Mesodermal cell (in vitro differentiated cells): ENCODE data around the gene INPP4B.

Experiments used
- H3K27ac ChIP-seq: 2 replicates; pipeline ENCODE4 v1.7.0; 2013; ENCODE audit warnings: mild to moderate bottlenecking, low read depth, low read length, moderate library complexity; ENCODE audit not compliant: severe bottlenecking
- H3K36me3 ChIP-seq: 2 replicates; pipeline ENCODE4 v1.7.1; 2013; ENCODE audit warnings: mild to moderate bottlenecking, low read length, moderate library complexity; ENCODE audit not compliant: control insufficient read depth, insufficient read depth
- H3K4me1 ChIP-seq: one replicate; pipeline ENCODE4 v1.7.1; 2013; ENCODE audit warnings: mild to moderate bottlenecking, low read length; ENCODE audit not compliant: insufficient read depth, control insufficient read depth, poor library complexity, severe bottlenecking
- H3K4me3 ChIP-seq: 2 replicates; pipeline ENCODE4 v1.7.0; 2013; ENCODE audit warnings: low read length, control low read depth, mild to moderate bottlenecking; ENCODE audit not compliant: insufficient read depth, poor library complexity, severe bottlenecking; ENCODE audit errors: extremely low read depth
- H3K9me3 ChIP-seq: 2 replicates; pipeline ENCODE4 v1.7.1; 2013; ENCODE audit warnings: mild to moderate bottlenecking, low read length, moderate library complexity; ENCODE audit not compliant: control insufficient read depth
- WGBS, 2 experiments: methylation state at CpG; one replicate each; pipeline ENCODE4 v1.1.5; 2013; ENCODE audit warnings: missing lambda C conversion rate in 2 of 2; ENCODE audit not compliant: insufficient coverage in 2 of 2; 5-methylcytosine and 5-hydroxymethylcytosine counted together

INPP4B gene

DNA sequence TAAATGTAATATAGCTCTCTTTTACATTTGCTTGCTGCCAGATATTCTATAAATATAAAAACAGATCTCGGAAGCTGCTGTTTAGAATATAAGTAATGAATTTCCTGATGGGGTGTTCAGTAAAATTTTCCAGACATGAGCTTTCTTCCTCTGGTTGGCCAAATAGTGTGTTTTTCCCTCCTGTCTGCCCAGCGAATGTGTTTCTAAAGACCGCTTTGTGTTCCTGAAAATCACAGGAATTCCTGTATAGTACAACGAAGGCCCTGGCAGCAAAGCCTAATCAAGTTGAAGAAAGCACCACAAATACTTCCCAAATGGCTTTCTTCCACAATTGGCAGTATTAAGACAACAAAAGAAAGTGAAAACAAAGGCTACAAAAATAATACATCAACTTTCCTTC lies 494.1 kb downstream of the INPP4B start:
- H3K27ac ChIP-seq: peak overlapping the region; percentile 13
- 71 to 75% methylated on average over 1 to 3 of the region's 4 CpGs for WGBS, 2 experiments

GRCh38 chr4:142350871-142351270 lies 495.2 kb downstream of the INPP4B start:
- Histone ChIP-seq H3K27ac (no peak overlapping the region), H3K4me1 (peaks cover 3% of the 10 kb centered on the region), H3K9me3 (no peaks in the 10 kb centered on the region), H3K36me3 (no peaks in the 10 kb centered on the region), H3K4me3 (no peak overlapping the region)

More for the DNA sequence above, 494.1 kb downstream of the INPP4B start:
- Histone ChIP-seq H3K9me3 (no peaks in the 10 kb centered on the region), H3K4me3 (no peak overlapping the region), H3K4me1 (peaks cover 3% of the 10 kb centered on the region), H3K36me3 (no peaks in the 10 kb centered on the region)

GRCh38 chr4:142348613-142349021 lies 497.5 kb downstream of the INPP4B start:
- H3K36me3 ChIP-seq: no peaks in the 10 kb centered on the region
- 88 to 91% methylated on average over 1 of the region's 1 CpG for WGBS, 2 experiments
- no peak overlapping the region for H3K4me3 ChIP-seq
- H3K4me1 ChIP-seq: peaks cover 3% of the 10 kb centered on the region
- no peaks in the 10 kb centered on the region for H3K9me3 ChIP-seq
- H3K27ac ChIP-seq: peak overlapping the region; percentile 20

DNA sequence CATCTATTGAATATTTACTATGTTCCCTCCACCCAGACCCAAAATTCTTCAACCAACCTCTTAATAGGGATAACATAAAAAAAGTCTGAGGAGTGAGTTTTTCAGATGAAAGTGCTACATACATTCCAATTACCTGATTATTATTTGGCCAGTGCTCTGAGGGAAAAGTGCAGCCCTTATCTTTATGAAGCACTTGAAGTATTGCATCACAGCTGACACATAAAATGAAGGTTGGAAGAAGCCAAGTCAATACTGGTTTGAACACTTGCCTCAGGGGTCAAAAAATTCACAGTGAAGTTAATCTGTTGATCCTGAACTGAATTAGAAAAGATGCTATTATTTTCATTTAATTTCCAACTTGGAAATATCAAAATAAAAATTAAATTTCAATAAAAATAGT lies 498.9 kb downstream of the INPP4B start:
- Histone ChIP-seq H3K4me1 (no peaks in the 10 kb centered on the region), H3K36me3 (no peaks in the 10 kb centered on the region), H3K4me3 (no peak overlapping the region), H3K9me3 (no peaks in the 10 kb centered on the region), H3K27ac (no peak overlapping the region)

- Histone ChIP-seq H3K9me3 (peaks cover 4% of the 10 kb centered on the region), H3K27ac (no peak overlapping the region), H3K4me1 (no peaks in the 10 kb centered on the region), H3K4me3 (no peak overlapping the region), H3K36me3 (no peaks in the 10 kb centered on the region)
- WGBS, 2 experiments: 100% methylated on average over 1 of the region's 2 CpGs; no CpG with 5 or more reads in 1 of the 2 experiments
Observed at GRCh38 chr4:142345924-142346323, 500.2 kb downstream of the INPP4B start.

- no peaks in the 10 kb centered on the region for H3K4me1 ChIP-seq
- H3K27ac ChIP-seq: no peak overlapping the region
- peaks cover 4% of the 10 kb centered on the region for H3K9me3 ChIP-seq
- 88% methylated on average over 3 of the region's 4 CpGs; no CpG with 5 or more reads in 1 of the 2 experiments for WGBS, 2 experiments
- H3K36me3 ChIP-seq: no peaks in the 10 kb centered on the region
- H3K4me3 ChIP-seq: no peak overlapping the region
Observed at GRCh38 chr4:142341268-142341667, 504.8 kb downstream of the INPP4B start.

GRCh38 chr4:142339053-142339452 lies 507.0 kb downstream of the INPP4B start:
- no peaks in the 10 kb centered on the region for H3K4me1 ChIP-seq
- peaks cover 4% of the 10 kb centered on the region for H3K9me3 ChIP-seq
- H3K4me3 ChIP-seq: no peak overlapping the region
- no peaks in the 10 kb centered on the region for H3K36me3 ChIP-seq
- no peak overlapping the region for H3K27ac ChIP-seq
- 80 to 100% methylated on average over 1 of the region's 1 CpG for WGBS, 2 experiments

DNA sequence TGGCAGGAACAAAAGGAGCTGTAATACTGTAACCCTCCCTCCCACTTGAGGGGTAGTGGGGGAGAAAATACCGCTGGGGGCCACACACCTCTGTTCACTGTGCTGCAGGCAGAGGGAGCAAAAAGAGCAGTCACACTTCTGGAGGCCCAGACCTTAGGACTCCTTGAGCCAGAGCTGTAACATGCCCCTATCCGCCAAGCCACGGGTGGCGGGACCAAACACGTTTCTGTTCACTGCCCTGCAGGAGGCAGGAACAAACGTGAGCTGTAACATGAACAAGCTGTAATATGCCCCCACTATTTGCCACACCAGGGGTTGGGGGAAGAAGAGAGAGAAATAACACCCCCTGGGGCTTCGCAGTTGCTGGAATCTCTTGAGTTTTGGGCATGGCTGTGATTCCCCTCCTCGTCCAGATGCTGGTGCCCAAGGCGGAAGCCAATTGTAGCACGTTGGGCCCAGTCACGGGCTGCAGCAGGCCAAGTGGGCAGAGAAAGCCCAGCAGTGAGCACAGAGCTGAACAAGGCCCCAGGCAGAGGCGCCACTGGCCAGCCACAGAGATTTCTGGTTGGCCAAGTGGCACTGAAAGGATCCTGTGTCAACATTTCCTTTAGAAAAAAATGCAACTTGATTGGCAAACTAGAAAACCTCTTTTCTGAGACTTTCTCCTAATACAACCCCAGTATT lies 509.7 kb downstream of the INPP4B start:
- Histone ChIP-seq H3K36me3 (no peaks in the 10 kb centered on the region), H3K4me3 (no peak overlapping the region), H3K9me3 (peaks cover under 1% of the 10 kb centered on the region), H3K27ac (no peak overlapping the region), H3K4me1 (no peaks in the 10 kb centered on the region)
- WGBS, 2 experiments: 85 to 86% methylated on average over 9 to 12 of the region's 12 CpGs

DNA sequence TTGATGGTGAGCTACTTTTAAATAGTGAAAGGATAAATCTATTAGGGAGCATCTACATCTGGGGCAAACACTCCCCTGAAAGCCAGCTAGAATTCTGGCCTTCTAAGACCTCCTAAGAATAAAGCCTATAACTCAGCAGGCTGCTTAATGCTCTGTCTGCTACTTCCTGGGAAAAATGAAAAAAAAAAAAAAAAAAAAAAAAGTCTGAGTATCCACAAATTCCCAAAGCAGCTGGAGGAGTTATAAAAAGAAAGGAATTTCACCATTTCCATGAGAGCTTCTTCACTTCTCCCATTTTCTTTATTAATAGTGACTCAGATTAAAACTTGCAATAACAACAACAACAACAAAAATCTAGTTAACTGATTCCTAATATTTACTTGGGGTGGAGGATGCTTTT lies 511.2 kb downstream of the INPP4B start:
- Histone ChIP-seq H3K4me1 (no peaks in the 10 kb centered on the region), H3K9me3 (no peaks in the 10 kb centered on the region), H3K27ac (no peak overlapping the region), H3K4me3 (no peak overlapping the region), H3K36me3 (no peaks in the 10 kb centered on the region)

DNA sequence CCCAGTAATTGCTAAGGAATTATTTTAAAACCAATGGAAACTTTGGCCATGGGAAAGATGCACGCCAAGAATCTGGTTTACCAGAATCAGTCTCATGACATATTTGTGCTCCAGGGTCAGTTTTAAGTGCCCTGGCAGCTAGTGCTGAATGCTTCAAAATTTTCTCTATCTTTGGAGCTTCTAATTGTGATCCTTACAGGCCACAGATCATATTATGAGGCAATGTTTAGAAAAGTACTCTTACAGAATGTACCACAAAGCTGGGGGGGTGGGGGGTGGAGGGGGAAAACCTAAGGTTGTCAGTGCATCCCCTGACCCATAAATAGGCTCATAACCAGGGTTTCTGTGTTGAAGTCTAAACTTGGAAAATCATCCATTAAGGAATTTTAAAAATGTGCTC lies 514.5 kb downstream of the INPP4B start:
- Histone ChIP-seq H3K4me1 (no peaks in the 10 kb centered on the region), H3K36me3 (no peaks in the 10 kb centered on the region), H3K27ac (no peak overlapping the region), H3K4me3 (no peak overlapping the region), H3K9me3 (no peaks in the 10 kb centered on the region)
- WGBS, 2 experiments: 85 to 88% methylated on average over 1 of the region's 1 CpG

GRCh38 chr4:142331132-142331531 lies 515.0 kb downstream of the INPP4B start:
- Histone ChIP-seq H3K4me3 (no peak overlapping the region), H3K9me3 (no peaks in the 10 kb centered on the region), H3K27ac (no peak overlapping the region), H3K36me3 (no peaks in the 10 kb centered on the region), H3K4me1 (no peaks in the 10 kb centered on the region)
- WGBS, 2 experiments: 81 to 100% methylated on average over 2 to 3 of the region's 4 CpGs
